GM18520 (cell line): Measurements from ENCODE around the gene CARD6.
"Not testable (repeated sequence)": the region's sequence is repeated elsewhere in the genome, so short reads cannot be mapped to it uniquely, and the experiment has no call there.

Experiments used
- ATAC-seq: cut with Tn5 transposase; IDR thresholded peaks from one replicate; pipeline ENCODE4 v1.9.1; 2021; ENCODE audit not compliant: unreplicated experiment

Gene CARD6

DNA sequence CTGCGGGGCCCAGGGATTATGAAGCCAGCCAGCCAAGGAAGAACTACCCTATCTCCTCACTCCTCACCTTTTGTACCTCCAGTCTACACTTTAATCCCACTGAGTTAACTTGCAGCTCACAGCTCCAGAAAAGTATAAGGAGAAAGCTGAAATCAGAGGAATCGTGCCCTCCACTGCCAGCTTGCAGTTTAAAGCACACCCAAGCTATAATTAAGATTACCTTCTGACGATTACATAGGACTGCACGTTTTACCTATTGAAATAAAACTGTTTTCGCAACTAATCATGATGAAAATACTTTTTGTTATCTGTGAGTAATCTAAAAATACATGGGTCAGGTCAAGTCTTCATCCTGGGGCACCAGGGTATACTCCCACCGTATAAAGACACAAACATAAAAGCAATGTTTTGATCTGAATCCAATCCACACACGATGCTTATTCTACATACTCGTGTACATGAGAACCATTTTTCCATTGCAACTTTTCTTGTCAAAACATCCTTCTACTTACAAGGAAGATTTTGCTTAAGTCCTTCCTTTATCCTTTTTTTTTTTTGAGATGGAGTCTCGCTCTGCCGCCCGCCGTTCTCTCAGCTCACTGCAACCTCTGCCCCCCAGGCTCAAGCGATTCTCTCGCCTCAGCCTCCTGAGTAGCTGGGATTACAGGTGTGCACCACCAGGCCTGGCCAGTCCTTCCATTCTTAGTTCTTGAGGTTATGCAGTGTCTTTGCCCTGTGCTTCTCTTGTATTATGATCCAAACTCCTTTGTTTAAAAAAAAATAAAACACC lies 13.8 kb upstream of the CARD6 start:
- no peak for ATAC-seq

DNA sequence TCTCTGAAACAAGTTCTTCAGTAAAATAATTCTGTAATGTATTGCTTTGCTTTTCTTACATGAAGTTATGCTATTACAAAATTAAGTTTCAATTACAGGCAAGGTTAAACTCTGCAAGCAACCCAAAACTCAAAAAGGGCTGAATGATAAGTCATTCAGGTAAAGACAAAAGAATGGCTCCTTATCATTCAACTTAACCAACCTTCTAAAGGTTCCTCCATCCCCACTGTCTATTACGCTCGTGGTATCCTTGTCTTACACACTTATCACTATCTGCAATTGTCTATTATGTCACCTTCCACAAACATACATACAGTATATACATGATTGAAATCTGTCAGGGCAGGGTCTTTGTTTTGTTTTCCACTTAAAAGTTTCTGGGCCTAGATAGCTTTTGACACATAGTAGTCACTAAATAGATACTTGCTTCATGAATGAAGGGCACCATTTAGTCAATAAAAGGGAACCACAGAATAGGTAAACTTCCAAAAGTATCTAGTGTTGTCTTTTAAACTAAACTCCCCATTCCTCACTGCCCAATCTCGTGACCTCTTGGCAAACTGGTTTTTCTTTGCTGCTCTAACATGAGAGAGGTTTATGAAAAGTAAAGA lies 13.0 kb upstream of the CARD6 start:
- ATAC-seq = no peak

DNA sequence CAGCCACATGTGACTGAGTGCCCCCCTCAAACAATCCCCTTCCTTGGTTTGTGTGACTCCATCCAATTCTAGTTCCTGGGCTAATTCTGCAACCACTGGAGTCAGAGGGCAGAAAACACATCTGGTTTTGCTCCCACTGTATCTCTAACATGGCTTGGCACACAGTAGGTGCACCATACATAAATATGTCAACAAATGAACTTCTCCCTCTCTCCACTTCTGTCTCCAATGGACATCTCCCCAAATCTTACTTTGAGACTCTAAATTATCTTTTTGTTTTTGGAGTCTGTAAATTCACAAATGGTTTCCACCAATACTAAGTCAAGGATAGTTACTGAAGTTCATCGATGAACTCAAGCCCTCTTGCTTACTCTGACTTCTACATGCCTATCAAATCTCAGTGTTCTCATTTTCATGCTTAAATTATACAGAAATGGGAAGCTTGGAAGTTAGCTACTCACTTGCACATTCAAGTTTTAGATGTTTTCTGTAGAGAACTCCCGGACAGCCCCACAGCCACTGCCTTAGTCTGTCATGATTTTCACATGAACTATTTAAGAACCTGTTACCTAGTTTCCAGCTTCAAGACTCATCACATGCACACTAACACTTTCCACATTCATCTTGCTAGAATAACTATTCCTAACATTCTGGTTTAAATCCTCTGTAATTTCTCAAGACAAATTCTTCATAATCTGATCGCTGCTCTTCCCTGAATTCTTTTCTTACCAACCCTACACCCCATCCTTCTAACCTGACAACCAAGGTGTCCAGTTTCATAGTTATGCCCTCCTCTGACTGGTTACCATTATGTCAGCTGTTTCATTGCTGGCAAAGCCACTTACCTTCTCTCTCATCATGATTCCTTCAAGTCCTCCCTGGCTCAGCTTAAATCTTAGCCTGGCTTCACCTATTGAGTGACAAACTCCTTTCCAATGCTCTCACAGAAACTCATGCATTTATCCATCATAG lies 12.2 kb upstream of the CARD6 start:
- no peak for ATAC-seq

DNA sequence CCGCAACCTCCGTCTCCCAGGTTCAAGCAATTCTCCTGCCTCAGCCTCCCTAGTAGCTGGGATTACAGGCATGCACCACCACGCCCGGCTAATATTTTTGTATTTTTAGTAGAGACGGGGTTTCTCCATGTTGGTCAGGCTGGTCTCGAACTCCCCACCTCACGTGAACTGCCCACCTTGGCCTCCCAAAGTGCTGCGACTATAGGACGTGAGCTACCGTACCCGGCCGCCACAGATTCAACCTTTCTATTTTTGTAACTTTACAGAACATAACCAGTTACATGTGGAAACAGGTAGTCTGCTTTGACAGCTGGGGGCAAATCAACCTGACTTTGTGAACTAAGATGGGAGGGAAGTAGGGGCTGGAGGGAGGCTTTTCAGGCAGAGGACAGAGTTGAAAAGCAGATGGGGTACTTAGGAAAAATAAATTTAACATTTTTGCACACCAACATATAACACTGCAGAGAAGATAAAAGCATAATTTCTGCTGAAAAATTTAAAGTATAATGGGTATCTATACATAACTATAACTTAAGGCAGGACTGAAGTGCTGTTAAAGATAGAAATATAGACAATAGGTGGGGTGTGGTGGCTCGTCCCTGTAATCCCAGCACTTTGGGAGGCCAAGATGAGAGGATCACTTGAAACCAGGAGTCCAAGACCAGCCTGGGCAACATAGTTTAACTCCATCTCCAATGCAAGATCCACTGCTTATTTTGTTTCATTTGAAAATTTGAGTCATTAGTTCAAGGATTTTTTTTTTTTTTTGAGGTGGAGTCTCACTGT lies 11.2 kb upstream of the CARD6 start:
- ATAC-seq = no peak

DNA sequence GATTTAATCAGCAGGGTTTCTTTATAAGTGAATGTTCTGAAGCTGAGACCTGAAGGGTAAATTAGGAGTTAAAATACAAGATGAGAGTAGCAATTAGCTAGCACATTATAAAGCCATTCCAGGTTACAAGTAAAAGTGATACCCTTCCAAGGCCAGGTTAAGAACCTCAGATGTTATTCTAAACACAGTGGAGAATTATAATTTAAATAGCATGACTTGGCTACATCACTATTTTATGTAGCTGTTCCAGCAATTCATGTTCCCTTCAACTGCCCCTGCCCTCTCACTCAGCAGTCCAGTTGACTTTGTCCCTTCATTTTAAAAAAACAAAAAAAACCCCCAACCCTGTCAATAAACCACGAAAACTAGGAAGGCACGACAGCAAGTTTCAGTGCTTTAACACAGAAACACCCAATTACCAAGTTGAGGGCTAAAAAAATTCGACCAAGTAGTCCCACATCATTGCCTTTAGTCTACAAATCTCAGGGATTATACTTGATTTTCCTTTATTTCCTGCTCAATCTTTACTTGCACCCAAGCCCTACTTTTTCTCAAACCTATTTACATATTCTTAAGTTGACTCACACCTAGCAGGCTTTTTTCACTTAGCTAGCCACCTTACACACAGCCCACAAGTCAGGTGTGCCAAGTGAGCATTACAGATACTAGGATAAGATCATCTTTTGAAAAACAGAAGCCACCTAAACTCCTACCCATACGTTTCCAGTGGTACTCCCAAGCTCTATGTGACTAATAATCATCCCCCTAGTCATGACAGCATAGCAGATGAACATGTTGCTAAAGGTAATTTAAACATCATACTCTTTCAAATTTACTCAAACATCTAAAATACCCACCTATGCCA lies 9.6 kb upstream of the CARD6 start:
- peak; percentile 32 for ATAC-seq

DNA sequence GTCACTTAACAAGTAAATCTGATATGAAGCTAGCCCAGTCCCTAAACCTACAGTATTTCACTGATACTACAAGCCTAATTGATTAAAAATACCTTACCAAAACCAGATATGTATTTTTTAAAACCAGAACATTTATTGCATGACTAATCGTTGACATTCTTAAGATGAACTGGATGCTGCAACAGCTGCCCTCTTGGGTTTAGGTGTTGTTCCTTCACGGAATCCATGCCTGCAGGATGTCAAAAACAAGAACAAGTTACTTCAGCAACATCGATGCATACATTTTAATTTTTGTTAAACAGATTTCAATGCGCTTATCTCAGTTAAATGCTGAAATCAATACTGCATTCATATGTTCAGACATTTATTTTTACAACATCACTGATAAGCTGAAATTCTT lies 8.8 kb upstream of the CARD6 start:
- ATAC-seq = no peak

DNA sequence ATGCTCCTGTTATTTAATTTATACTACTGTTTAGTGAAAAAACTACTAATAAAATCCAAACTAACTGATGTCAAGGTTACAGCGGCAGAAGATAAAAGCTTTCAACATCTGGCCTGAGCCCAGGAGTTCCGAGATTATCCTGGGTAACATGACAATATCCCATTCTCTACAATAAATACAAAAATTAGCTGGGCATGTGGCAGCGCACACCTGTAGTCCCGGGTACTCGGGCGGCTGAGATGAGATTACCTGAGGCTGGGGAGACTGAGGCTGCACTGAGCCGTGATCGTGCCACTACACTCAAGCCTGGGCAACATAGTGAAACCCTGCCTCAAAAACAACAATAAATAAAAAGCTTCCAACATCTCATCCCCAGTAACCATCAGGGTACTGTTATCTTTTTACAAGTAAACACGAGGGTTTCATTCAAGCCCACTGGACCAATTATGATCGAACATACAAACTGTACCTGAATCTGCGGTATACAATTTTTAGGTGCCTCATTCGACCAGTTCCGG lies 7.4 kb upstream of the CARD6 start:
- ATAC-seq = no peak

DNA sequence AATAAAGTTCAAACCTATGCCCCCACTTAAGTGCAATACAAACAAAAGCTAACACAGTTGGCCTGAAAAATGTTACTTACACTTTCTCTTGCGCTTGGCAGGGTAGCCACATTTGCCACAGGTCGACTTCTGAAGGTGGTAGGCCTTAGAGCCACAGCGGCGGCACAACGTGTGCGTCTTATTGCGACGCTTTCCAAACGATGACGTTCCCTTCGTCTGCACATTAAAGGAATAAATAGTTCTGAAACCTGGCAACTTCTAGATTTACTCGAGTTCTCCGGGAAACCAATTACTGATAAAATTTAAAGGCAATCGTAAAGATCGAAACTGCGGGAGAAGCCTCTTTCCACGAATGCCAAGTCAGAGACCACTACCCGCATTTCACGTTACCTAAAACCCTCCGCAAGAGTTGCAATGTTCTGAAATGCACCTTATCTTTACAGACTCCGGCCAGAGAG lies 6.7 kb upstream of the CARD6 start:
- ATAC-seq = no peak

DNA sequence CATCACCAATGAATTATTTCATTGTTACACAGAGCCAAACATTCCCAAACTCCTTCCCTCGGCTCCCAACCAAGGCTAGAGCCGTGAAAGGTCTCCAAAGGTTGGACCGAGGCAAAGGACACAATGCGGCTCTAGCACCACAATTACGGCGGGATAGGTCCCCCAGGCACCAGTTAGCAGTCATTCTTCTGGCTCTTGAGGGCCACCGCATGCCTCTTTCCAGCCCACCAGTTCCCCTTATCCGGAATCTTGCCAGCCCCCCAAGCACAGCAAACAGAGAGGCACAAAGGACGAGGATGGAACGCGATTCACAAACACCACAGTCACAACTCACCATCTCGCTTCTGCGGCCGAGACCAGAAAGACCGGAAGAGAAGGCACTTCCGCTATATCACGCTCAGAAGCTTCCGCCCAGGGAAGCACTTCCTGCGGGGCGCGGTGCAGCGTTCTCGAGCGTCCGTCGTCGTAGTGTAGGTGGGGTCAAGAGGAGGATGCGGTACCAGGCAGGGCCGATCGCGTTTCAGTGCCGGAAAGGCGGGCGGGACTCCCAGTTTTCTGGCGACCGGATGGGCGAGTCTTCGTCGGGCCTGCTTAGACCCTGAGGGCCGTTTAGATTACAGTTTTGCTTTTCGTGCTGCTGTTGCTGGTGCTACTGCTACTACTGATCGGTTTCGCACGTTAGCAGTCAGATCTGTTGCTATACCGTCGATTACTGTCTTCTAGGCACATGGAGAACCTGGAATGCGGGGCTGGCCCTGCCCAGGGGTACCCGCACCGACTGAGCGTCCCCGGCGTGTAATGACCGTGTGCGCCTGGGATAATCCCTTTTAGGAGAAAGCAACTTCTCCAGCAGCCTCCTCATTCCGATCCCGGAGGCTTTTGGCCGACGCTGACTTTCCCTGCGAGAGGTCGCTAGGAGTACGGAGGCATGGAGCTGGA lies 6.0 kb upstream of the CARD6 start, which contains the start of gene RPL37:
Gene RPL37, minus strand, starts transcription at position 374 of the 939 bp plus-strand sequence. Its CDS starts 37 bp downstream, at position 337.
- peak; percentile 94 for ATAC-seq

DNA sequence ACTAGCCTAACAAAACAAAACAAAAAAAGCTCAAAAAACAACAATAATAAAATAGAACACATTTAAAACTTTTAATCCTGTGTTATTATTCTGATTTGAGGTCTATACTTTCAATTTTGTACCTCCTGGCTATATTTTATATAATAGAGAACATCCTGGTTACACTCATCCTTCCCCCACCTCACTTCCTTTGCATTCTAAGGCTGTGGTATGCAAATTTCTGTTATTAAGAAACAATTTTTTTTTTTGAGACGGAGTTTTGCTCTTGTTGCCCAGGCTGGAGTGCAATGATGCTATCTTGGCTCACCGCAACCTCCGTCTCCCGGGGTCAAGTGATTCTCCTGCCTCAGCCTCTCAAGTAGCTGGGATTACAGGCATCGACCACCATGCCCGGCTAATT lies 3.1 kb upstream of the CARD6 start:
- no peak for ATAC-seq

DNA sequence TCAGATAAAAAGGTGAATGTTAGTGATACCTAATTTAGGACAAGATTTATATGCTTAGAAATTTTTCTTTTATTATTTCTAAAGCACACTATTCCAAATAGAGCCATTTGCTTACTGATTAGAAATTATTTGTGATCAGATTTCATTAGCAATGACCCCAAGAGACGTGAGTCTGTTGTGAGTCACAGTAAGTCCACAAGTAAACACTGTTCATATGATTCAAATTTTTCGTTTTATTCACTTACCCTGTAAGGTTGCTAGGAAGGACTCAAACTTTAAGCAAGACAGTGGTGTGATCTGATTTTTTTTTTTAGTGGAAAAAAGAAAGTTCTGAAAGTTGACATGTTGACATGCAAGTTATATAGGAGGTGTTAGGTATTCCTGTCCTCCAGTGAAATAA lies 1.2 kb downstream of the CARD6 start:
- ATAC-seq = no peak

DNA sequence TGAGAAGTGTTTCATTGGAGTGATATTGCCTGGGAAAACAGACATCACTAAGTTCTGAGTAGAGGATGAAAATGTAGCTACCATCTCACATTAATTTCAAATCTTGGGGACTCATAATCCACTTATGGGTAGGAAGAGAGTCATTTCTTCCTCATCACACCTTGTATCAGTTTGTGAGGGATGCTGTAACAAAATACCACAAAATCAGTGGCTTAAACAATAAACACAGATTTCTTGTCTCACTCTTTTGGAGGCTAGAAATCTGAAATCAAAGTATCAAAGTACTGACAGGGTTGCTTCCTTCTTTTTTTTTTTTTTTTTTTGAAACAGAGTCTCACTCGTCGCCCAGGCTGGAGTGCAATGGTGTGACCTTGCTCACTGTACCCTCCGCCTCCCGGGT lies 3.4 kb downstream of the CARD6 start:
- no peak for ATAC-seq

DNA sequence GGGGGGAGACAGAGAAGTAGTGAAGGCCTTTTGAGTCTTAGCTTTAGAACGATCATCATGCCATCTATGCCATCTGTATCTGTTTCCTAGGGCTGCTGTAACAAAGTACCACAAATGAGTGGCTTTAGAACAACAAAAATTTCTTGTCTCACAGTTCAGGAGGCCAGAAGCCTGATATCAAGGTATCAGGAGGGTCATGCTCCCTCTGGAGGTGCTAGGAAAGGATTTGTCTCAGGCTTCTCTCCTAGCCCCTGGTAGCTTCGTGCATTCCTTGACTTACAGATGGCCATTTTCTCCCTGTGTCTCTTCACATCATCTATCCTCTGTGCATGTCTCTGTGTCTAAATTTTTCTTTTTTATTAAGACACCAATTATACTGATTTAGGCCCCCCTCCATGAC lies 5.2 kb downstream of the CARD6 start:
- no peak for ATAC-seq

DNA sequence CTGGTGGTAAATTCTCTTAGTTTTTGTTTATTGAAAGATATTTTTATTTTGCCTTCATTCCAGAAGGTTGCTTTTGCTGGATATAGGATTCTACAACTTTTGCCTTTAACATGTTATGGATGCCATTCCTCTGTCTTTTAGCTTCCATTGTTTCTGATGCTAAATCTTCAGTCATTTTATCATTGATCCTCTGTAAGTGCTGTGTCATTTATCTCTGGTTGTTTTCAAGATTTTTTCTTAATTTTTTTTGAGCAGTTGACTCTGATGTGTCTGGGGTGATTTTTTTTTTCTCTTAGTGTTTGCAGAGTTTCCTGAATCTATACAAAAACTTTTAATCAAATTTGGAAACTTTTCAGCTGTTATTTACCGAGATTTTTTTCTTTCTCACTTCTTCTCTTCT lies 6.4 kb downstream of the CARD6 start:
- ATAC-seq = no peak

DNA sequence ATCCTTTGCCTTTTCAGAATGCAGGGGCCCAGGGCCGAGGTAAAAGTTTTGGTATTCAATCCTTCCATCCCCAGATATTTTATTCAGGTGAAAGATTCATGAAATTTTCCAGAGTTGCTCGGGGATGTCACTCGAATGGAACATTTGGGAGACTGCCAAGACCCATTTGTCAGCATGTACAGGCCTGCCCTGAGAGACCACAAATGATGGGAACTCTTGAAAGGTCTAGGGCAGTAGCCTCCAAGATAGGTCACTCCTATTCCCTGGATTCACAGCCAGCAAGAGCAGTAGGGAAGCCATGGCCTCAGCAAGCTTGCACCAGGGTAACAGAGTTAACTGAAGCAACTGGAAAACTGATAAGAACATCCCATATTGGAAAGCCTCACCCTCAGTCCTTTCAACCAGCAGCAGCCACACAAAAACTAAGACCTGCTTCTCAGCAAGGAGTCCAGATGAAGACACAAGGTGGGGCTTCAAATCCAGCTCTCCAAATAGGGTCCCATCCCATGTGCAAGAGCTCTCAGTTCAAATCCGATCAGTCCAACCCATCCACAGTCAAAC lies 12.5 kb downstream of the CARD6 start:
- ATAC-seq = no peak

DNA sequence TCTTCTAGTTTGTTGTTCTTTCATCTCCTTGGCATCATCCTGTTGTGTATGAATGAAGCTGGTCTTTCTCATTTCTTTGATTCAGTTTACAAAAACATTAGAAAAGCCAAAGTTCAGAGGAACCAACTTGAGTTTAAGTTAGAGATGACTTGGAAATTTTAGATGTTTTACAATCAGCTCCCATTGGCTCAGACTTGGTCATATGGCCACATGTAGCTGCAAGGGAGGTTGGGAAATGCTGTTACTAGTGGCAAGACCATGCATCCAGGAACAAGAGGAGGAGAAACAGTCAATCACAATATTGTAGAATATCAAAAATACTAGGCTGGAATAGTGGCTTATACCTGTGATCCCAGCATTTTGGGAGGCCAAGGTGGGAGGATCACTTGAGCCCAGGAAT lies 19.5 kb downstream of the CARD6 start:
- ATAC-seq = no peak

DNA sequence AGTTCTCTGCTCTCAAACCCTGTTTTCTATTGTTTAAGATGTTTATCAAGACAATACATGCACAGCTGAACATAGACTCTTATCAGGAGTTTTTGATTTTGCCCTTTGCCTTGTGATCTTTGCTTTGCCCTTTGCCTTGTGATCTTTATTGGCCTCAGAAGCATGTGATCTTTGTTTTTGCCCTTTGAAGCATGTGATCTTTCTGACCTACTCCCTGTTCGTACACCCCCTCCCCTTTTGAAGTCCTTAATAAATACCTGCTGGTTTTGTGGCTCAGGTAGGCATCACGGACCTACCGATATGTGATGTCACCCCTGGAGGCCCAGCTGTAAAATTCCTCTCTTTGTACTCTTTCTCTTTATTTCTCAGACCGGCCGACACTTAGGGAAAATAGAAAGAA lies 23.8 kb downstream of the CARD6 start:
- not testable (repeated sequence) for ATAC-seq

DNA sequence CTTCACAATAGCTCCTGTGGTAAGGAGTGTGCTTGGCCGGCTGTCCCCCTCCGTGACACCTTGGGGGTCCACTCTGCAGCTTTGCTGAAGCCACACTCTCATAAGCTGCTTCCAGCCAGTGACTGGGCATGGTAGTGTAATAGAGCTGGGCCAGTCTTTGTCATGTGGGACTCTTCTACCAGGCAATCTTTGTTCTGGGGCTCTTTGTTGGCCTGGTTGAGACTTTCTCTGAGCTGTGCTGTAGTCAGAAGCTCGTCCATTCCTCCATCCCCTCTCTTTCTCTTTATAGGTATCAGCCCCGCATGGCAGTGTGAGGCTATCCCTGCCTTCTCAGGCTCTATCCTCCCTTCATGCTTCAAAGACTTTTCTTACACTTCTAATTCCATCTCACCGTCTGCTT lies 25.7 kb downstream of the CARD6 start:
- ATAC-seq = no peak
